ENCODE measurements around the gene DDX56. TPM values are rescaled to one million over a fixed set of nuclear protein-coding genes. Genes with fewer than 3 reads are reported as not detected.
A peak's percentile ranks its signal among the peaks of the same experiment; 100 is the strongest.

Gene DDX56
- total and polyA plus RNA-seq, 9 of the 15 experiments (the other 6 are each of a cell fraction or from before 2014, with no cell fraction given): 33.0 to 145 (median 102) TPM

DNA sequence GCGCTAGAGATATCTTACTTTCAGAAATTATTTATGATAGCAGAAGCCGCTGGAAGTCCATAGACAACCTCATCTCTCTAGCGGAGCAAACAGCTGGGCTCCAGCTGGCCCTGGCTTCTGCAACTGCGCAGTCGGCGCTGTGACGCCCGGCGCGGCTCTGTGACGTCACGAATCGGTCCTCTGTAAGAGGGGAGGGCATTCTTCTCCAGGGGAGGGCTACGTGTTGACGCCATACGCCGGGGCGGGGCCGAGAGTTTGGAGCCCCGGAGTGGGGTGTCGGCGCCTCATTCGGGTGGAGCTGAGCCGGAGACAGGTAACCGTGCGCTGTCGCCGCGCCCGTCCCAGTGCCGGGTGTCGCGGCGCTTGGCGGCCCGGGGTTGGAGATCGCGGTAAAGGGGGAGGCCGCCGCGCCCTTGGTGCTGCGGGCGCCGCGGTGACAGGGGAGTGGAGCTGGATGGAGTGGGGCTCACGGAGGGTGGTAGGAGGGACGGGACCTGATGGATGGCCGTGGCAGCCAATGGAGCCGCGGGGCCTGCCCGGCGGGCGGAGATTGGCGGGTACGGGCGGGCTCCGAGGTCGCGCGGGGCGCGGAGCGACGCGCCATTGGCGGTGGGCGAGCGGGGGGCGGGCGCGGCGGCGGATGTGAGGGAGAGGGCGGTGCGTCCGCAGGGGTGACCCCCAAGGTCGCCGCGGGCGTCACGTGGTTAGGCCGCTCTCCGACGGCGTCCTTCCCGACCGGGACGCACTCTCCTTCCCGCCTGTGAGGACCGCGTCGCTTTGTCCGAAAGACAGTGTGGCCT lies 32.8 kb upstream of the DDX56 start, which contains the start of gene OGDH (continued):
- no peak for TF ChIP-seq GTF3C2 (IDR thresholded peaks at IDR 0.05; ENCODE audit: borderline replicate concordance, extremely low read depth, insufficient read length)
- peak; percentile 92 for TF ChIP-seq POLR2H (tag; IDR thresholded peaks at IDR 0.05; ENCODE audit: low read depth)
- no peak for TF ChIP-seq ZBED1 (IDR thresholded peaks at IDR 0.05)
- TF ChIP-seq GATA2 (CRISPR knock-in tag; IDR thresholded peaks at IDR 0.05): no peak
- TF ChIP-seq, protein P1, sequence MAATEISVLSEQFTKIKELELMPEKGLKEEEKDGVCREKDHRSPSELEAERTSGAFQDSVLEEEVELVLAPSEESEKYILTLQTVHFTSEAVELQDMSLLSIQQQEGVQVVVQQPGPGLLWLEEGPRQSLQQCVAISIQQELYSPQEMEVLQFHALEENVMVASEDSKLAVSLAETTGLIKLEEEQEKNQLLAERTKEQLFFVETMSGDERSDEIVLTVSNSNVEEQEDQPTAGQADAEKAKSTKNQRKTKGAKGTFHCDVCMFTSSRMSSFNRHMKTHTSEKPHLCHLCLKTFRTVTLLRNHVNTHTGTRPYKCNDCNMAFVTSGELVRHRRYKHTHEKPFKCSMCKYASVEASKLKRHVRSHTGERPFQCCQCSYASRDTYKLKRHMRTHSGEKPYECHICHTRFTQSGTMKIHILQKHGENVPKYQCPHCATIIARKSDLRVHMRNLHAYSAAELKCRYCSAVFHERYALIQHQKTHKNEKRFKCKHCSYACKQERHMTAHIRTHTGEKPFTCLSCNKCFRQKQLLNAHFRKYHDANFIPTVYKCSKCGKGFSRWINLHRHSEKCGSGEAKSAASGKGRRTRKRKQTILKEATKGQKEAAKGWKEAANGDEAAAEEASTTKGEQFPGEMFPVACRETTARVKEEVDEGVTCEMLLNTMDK (IDR thresholded peaks at IDR 0.05; ENCODE audit: borderline replicate concordance, insufficient read depth, low read depth, low read length, poor library complexity, severe bottlenecking): no peak
- TF ChIP-seq HINFP (tag; conservative IDR thresholded peaks at IDR 0.05; ENCODE audit: low read depth): no peak
- TF ChIP-seq HMG20B (CRISPR knock-in tag; IDR thresholded peaks at IDR 0.05): no peak
- peak; percentile 93 for TF ChIP-seq RAD51 (IDR thresholded peaks at IDR 0.05; ENCODE audit: borderline replicate concordance, low read depth)
- TF ChIP-seq SAFB (IDR thresholded peaks at IDR 0.05; ENCODE audit: borderline replicate concordance, low read depth, low read length): 0 out of 2 replicates have a peak, but pooled peaks have one; percentile 22
- no peak for TF ChIP-seq ZNF12 (CRISPR knock-in tag; IDR thresholded peaks at IDR 0.05)
- TF ChIP-seq ZBTB1 (CRISPR knock-in tag; IDR thresholded peaks at IDR 0.05; ENCODE audit: borderline replicate concordance, low read depth): peak; percentile 78; the same call in 1 of the 2 replicates
- TF ChIP-seq ASH1L (IDR thresholded peaks at IDR 0.05; ENCODE audit: borderline replicate concordance, low read depth, partially characterized antibody): peak; percentile 88
- TF ChIP-seq, protein P2, sequence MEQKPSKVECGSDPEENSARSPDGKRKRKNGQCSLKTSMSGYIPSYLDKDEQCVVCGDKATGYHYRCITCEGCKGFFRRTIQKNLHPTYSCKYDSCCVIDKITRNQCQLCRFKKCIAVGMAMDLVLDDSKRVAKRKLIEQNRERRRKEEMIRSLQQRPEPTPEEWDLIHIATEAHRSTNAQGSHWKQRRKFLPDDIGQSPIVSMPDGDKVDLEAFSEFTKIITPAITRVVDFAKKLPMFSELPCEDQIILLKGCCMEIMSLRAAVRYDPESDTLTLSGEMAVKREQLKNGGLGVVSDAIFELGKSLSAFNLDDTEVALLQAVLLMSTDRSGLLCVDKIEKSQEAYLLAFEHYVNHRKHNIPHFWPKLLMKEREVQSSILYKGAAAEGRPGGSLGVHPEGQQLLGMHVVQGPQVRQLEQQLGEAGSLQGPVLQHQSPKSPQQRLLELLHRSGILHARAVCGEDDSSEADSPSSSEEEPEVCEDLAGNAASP (IDR thresholded peaks at IDR 0.05): no peak
- TF ChIP-seq ZNF584 (CRISPR knock-in tag; IDR thresholded peaks at IDR 0.05; ENCODE audit: low read depth): no peak
